Endothelial cell of umbilical vein (primary cell): ENCODE results near the gene BCR. TPM values are rescaled to one million over a fixed set of nuclear protein-coding genes. Genes with fewer than 3 reads are reported as not detected.

Experiments used
- BruUV-seq: library from RNA; stranded (reverse); fragments of 400-500 nt; replicated peaks from 2 replicates; lab custom pipeline; 2021; lab: Mats Ljungman, UMichigan
- CTCF ChIA-PET: fragments of 300-600, 350-600 bp; sonication (Branson Sonifier 250); formaldehyde crosslinking; loops from one replicate; lab custom pipeline; 2021; ENCODE audit warnings: antibody characterized with exemption, inconsistent platforms; lab: Charles Lee
- POLR2A ChIA-PET: fragments of 300-600, 350-600 bp; sonication (Branson Sonifier 250); formaldehyde crosslinking; loops from one replicate; lab custom pipeline; 2021; ENCODE audit warnings: antibody characterized with exemption, inconsistent platforms; lab: Charles Lee
- DNase-seq: peaks from one replicate; pipeline ENCODE4 v3.0.0-alpha.2; 2011; ENCODE audit warnings: low read depth, low spot score
- FAIRE-seq: peaks from 2 replicates; lab custom pipeline; 2011; peaks lifted over from hg19 to GRCh38; lab: Jason Lieb, UNC
- H2AFZ ChIP-seq: 2 replicates; pipeline ENCODE4 v1.6.0; 2012; ENCODE audit warnings: low read depth, low read length, control low read depth, inconsistent platforms
- H3K27ac ChIP-seq: 2 replicates; pipeline ENCODE4 v1.5.1; 2011; ENCODE audit warnings: low read depth, mild to moderate bottlenecking, control low read depth, low read length, moderate library complexity; ENCODE audit not compliant: insufficient read depth
- H3K27me3 ChIP-seq, 2 experiments: 2 replicates each; pipeline versions ENCODE4 v1.6.0 to v1.6.1; 2011; ENCODE audit warnings: low read length in 2 of 2, mixed read lengths in 1 of 2; ENCODE audit not compliant: control insufficient read depth in 2 of 2, insufficient read depth in 2 of 2
- H3K36me3 ChIP-seq, 2 experiments: 2 replicates in 1 of 2; 3 replicates in 1 of 2; pipeline ENCODE4 v1.5.1; 2011; ENCODE audit warnings: low read length in 2 of 2, mild to moderate bottlenecking in 1 of 2, moderate library complexity in 1 of 2; ENCODE audit not compliant: control insufficient read depth in 2 of 2, insufficient read depth in 2 of 2; ENCODE audit errors: extremely low read depth in 1 of 2
- H3K4me1 ChIP-seq: 3 replicates; pipeline ENCODE4 v1.5.1; 2011; ENCODE audit warnings: mild to moderate bottlenecking, low read length; ENCODE audit not compliant: control insufficient read depth, insufficient read depth; ENCODE audit errors: extremely low read depth
- H3K4me2 ChIP-seq: 2 replicates; pipeline ENCODE4 v1.6.1; 2011; ENCODE audit warnings: low read length, control low read depth, mixed read lengths; ENCODE audit not compliant: insufficient read depth
- H3K4me3 ChIP-seq, 3 experiments: fragments of 200-600 bp in 1 of 3; sonication (generic), shearing (Covaris generic) in 1 of 3; replicated peaks in 1 of 3; 2 replicates each; pipeline ENCODE4 v1.5.1; 2011 to 2016; ENCODE audit warnings: control low read depth in 3 of 3, low read length in 3 of 3, mild to moderate bottlenecking in 2 of 3, inconsistent platforms in 1 of 3, low read depth in 1 of 3, moderate library complexity in 1 of 3; ENCODE audit not compliant: insufficient read depth in 1 of 3
- H3K79me2 ChIP-seq: 2 replicates; pipeline ENCODE4 v1.6.0; 2012; ENCODE audit warnings: low read length, inconsistent platforms; ENCODE audit not compliant: control insufficient read depth, insufficient read depth
- H3K9ac ChIP-seq: replicated peaks from 2 replicates; pipeline ENCODE3; 2011; ENCODE audit warnings: low read length, control low read depth; ENCODE audit not compliant: insufficient read depth; ENCODE audit errors: extremely low read depth
- H3K9me1 ChIP-seq: replicated peaks from 3 replicates; pipeline ENCODE4 v1.6.0; 2011; ENCODE audit warnings: mild to moderate bottlenecking, low read length; ENCODE audit not compliant: control insufficient read depth, insufficient read depth; ENCODE audit errors: extremely low read depth
- H3K9me3 ChIP-seq: replicated peaks from 2 replicates; pipeline ENCODE4 v1.5.1; 2012; ENCODE audit warnings: low read length, inconsistent platforms; ENCODE audit not compliant: control insufficient read depth, insufficient read depth
- H4K20me1 ChIP-seq: replicated peaks from 2 replicates; pipeline ENCODE3; 2011; ENCODE audit warnings: mild to moderate bottlenecking, low read length; ENCODE audit not compliant: control insufficient read depth, insufficient read depth; ENCODE audit errors: extremely low read depth
- CTCF ChIP-seq, 2 donors: IDR thresholded peaks; 1 replicate in 1 of 2; 2 replicates in 1 of 2; pipeline ENCODE4 v1.5.1; 2011; ENCODE audit warnings: low read length in 2 of 2, mild to moderate bottlenecking in 2 of 2, moderate library complexity in 2 of 2, control low read depth in 1 of 2, inconsistent platforms in 1 of 2, low read depth in 1 of 2; ENCODE audit not compliant: insufficient read depth in 1 of 2; ENCODE audit errors: extremely low read depth in 1 of 2
- EZH2 ChIP-seq: IDR thresholded peaks from 2 replicates; pipeline ENCODE4 v1.6.1; 2012; ENCODE audit warnings: borderline replicate concordance, low read depth, mild to moderate bottlenecking, moderate library complexity, low read length, inconsistent platforms; ENCODE audit not compliant: severe bottlenecking
- FOS ChIP-seq: IDR thresholded peaks from 2 replicates; pipeline ENCODE4 v1.6.1; 2011; ENCODE audit warnings: mild to moderate bottlenecking, low read length, moderate library complexity, borderline replicate concordance; ENCODE audit not compliant: insufficient read depth
- GATA2 ChIP-seq: IDR thresholded peaks from 2 replicates; pipeline ENCODE4 v1.7.0; 2011; ENCODE audit warnings: low read depth, mild to moderate bottlenecking, moderate library complexity, mixed read lengths, low read length; ENCODE audit not compliant: insufficient read length, insufficient read depth
- JUN ChIP-seq: IDR thresholded peaks from 2 replicates; pipeline ENCODE4 v1.6.1; 2011; ENCODE audit warnings: borderline replicate concordance, low read depth; ENCODE audit not compliant: insufficient read length, insufficient read depth
- MAX ChIP-seq: IDR thresholded peaks from 2 replicates; pipeline ENCODE4 v1.6.1; 2011; ENCODE audit not compliant: insufficient read depth, insufficient read length
- MYC ChIP-seq: IDR thresholded peaks from one replicate; pipeline ENCODE4 v1.6.1; 2011; ENCODE audit warnings: mild to moderate bottlenecking, low read depth, low read length
- POLR2A ChIP-seq: IDR thresholded peaks from 2 replicates; pipeline ENCODE4 v1.6.1; 2012; ENCODE audit warnings: low read depth, mild to moderate bottlenecking, control low read depth, low read length
- POLR2AphosphoS5 ChIP-seq: IDR thresholded peaks from 2 replicates; pipeline ENCODE4 v1.6.1; 2012; ENCODE audit warnings: low read depth, mild to moderate bottlenecking, control low read depth, low read length, moderate library complexity; ENCODE audit not compliant: insufficient read depth
- dilution Hi-C: fragments of 300-500 bp; cut with MboI; formaldehyde crosslinking; loops from one replicate; pipeline ENCODE4 v1.15.0; 2019; ENCODE audit warnings: low sequenced_read_pairs; ENCODE audit not compliant: extremely low pct_ligation_motif_present
- intact Hi-C: fragments of 100-400 bp; cut with micrococcal nuclease; formaldehyde crosslinking; loops from one replicate; pipeline ENCODE4 v1.10.0; 2022
- polyA plus RNA-seq, 4 experiments: library from polyadenylated mRNA; depleted of rRNA in 3 of 4; stranded (reverse) in 3 of 4; unstranded in 1 of 4; fragments of >200 nt; gene quantifications; 2 replicates each; pipeline versions ENCODE4 v1.2.1 to v1.2.3, GENCODE V29; 2011 to 2012; ENCODE audit warnings: missing spikeins in 1 of 4
- total RNA-seq: library from RNA; stranded (reverse); gene quantifications from 2 replicates; pipeline ENCODE4 v1.2.3, GENCODE V29; 2021

Gene BCR
- total and polyA plus RNA-seq, 2 donors (not counting 3 experiments of a cell fraction or from before 2014, with no cell fraction given), result 129 to 141 TPM

- ChIA-PET CTCF (interaction anchor here (2.0 to 2.9 kb wide), 2 partner anchors 12 to 20 kb away, joined by 9 to 13 read pairs; no protein-coding TSS in a partner anchor), POLR2A (interaction anchor here (0.6 kb wide), 1 partner anchor 121 kb away, joined by 3 read pairs; no protein-coding TSS in a partner anchor)
- H3K9ac ChIP-seq, result no peak overlapping the region
- no peaks in the 10 kb centered on the region for H3K9me1 ChIP-seq
- peaks cover 0 to 22% of the 10 kb centered on the region in 2 experiments for H3K36me3 ChIP-seq
- dilution Hi-C loops, result no loop called here
- H2AFZ ChIP-seq, result no peak overlapping the region
- no TSS peak for BruUV-seq
- no peaks in the 10 kb centered on the region for H3K9me3 ChIP-seq
- peak overlapping the region; percentile 64 for H3K27ac ChIP-seq
- FAIRE-seq, result peak; percentile 85
- peak; percentile 69 for DNase-seq
- no peaks in the 10 kb centered on the region for H4K20me1 ChIP-seq
- intact Hi-C loops, result no loop called here
- TF ChIP-seq JUN (peak; percentile 22), GATA2 (no peak), POLR2AphosphoS5 (no peak), POLR2A (no peak), MAX (no peak), MYC (no peak), EZH2 (no peak), FOS (peak; percentile 73), CTCF (IDR thresholded peaks at IDR 0.05; ENCODE audit: extremely low read depth in 1 of 2, insufficient read depth in 1 of 2, low read depth in 1 of 2, low read length in 2 of 2) (no peak)
- no peaks in the 10 kb centered on the region for H3K27me3 ChIP-seq
- no peak overlapping the region for H3K4me3 ChIP-seq
- no peak overlapping the region for H3K4me2 ChIP-seq
- peaks cover 56% of the 10 kb centered on the region for H3K4me1 ChIP-seq
- H3K79me2 ChIP-seq, result peaks cover 2% of the 10 kb centered on the region
These were observed 122.1 kb downstream of the BCR start for GRCh38 chr22:23302171-23303002.
